Measurements from ENCODE around the gene LETM1.

- TF ChIP-seq CTCF (optimal IDR thresholded peaks at IDR 0.05 in 1 of 3, IDR thresholded peaks at IDR 0.05 in 1 of 3, conservative IDR thresholded peaks at IDR 0.05 in 1 of 3; ENCODE audit: extremely low read depth in 1 of 3, insufficient read depth in 2 of 3, low read length in 3 of 3) (no peak), EZH2 (IDR thresholded peaks at IDR 0.05; ENCODE audit: low read length) (no peak)
Observed at GRCh38 chr4:1880332-1880731, 24.4 kb upstream of the LETM1 start.

All from keratinocyte (primary cell).